ENCODE measurements around the gene SLC9A7. TPM values are rescaled to one million over a fixed set of nuclear protein-coding genes. Genes with fewer than 3 reads are reported as not detected.

Gene SLC9A7
- total RNA-seq, 1 experiment from 2014 or later, result 74.3 TPM

- H4K20me1 ChIP-seq (ENCODE audit: low read length), result peaks cover 3% of the 10 kb centered on the region; the same call in 1 of the 2 replicates
- no peaks in the 10 kb centered on the region for H3F3A ChIP-seq (ENCODE audit: low read length, unreplicated experiment)
- H3K4me1 ChIP-seq (ENCODE audit: insufficient read depth, low read length), result peaks cover 10% of the 10 kb centered on the region
- POLR2A ChIA-PET (ENCODE audit: unreplicated experiment), result no interaction called here
- no peaks in the 10 kb centered on the region for H3K9me2 ChIP-seq (replicated peaks; ENCODE audit: low read length)
- peaks cover 11% of the 10 kb centered on the region for H3K36me3 ChIP-seq (ENCODE audit: low read depth, low read length)
- no peak overlapping the region for H3K4me3 ChIP-seq (ENCODE audit: low read length)
- H3K27me3 ChIP-seq (ENCODE audit: low read length), result no peaks in the 10 kb centered on the region
- no peak overlapping the region for H3K4me2 ChIP-seq (ENCODE audit: low read length)
- no peaks in the 10 kb centered on the region for H3K79me2 ChIP-seq (ENCODE audit: low read length)
- no peaks in the 10 kb centered on the region for H3K9me3 ChIP-seq (ENCODE audit: low read length)
- no peak for ATAC-seq
- intact Hi-C loops (cut with micrococcal nuclease), result no loop called here
- BruUV-seq (replicated peaks), result no TSS peak
- H2AFZ ChIP-seq (ENCODE audit: low read length), result no peak overlapping the region
- CTCF ChIA-PET, result no interaction called here
- no peak for DNase-seq
- no peak overlapping the region for H3K9ac ChIP-seq (ENCODE audit: low read length)
- H3K27ac ChIP-seq (ENCODE audit: low read length), result no peak overlapping the region
- TF ChIP-seq CTCF (conservative IDR thresholded peaks at IDR 0.05; ENCODE audit: low read depth, low read length) (no peak), EZH2phosphoT487 (IDR thresholded peaks at IDR 0.05; ENCODE audit: borderline replicate concordance, low read length) (no peak), EZH2 (IDR thresholded peaks at IDR 0.05; ENCODE audit: low read length, unreplicated experiment) (no peak)
Observed at GRCh38 chrX:46628460-46629371, 130.2 kb downstream of the SLC9A7 start.

- POLR2A ChIA-PET (ENCODE audit: unreplicated experiment), result no interaction called here
- Histone ChIP-seq H3K36me3 (ENCODE audit: low read depth, low read length) (peaks cover 10% of the 10 kb centered on the region), H3K9ac (ENCODE audit: low read length) (no peak overlapping the region), H3K4me1 (ENCODE audit: insufficient read depth, low read length) (peaks cover 10% of the 10 kb centered on the region), H4K20me1 (ENCODE audit: low read length) (peaks cover 3% of the 10 kb centered on the region; the same call in 1 of the 2 replicates), H2AFZ (ENCODE audit: low read length) (no peak overlapping the region), H3K4me2 (ENCODE audit: low read length) (no peak overlapping the region), H3K79me2 (ENCODE audit: low read length) (no peaks in the 10 kb centered on the region), H3F3A (ENCODE audit: low read length, unreplicated experiment) (no peaks in the 10 kb centered on the region), H3K27ac (ENCODE audit: low read length) (no peak overlapping the region), H3K9me2 (replicated peaks; ENCODE audit: low read length) (no peaks in the 10 kb centered on the region), H3K4me3 (ENCODE audit: low read length) (no peak overlapping the region), H3K9me3 (ENCODE audit: low read length) (no peaks in the 10 kb centered on the region), H3K27me3 (ENCODE audit: low read length) (no peaks in the 10 kb centered on the region)
- ATAC-seq (no peak), DNase-seq (no peak)
- CTCF ChIA-PET, result no interaction called here
- no peak for TF ChIP-seq CTCF (conservative IDR thresholded peaks at IDR 0.05; ENCODE audit: low read depth, low read length)
- TF ChIP-seq EZH2 (IDR thresholded peaks at IDR 0.05; ENCODE audit: low read length, unreplicated experiment), result no peak
- no TSS peak for BruUV-seq (replicated peaks)
- intact Hi-C loops (cut with micrococcal nuclease), result no loop called here
Observed at GRCh38 chrX:46627711-46628419, 131.1 kb downstream of the SLC9A7 start.

GRCh38 chrX:46627062-46627461 lies 131.9 kb downstream of the SLC9A7 start:
- H3K79me2 ChIP-seq (ENCODE audit: low read length), result no peaks in the 10 kb centered on the region
- ChIA-PET POLR2A (ENCODE audit: unreplicated experiment) (no interaction called here), CTCF (no interaction called here)
- H3K4me3 ChIP-seq (ENCODE audit: low read length), result no peak overlapping the region
- H3K27ac ChIP-seq (ENCODE audit: low read length), result no peak overlapping the region
- H3K9me3 ChIP-seq (ENCODE audit: low read length), result no peaks in the 10 kb centered on the region
- H2AFZ ChIP-seq (ENCODE audit: low read length), result no peak overlapping the region
- ATAC-seq, result no peak
- no peaks in the 10 kb centered on the region for H3K27me3 ChIP-seq (ENCODE audit: low read length)
- peaks cover 10% of the 10 kb centered on the region for H3K4me1 ChIP-seq (ENCODE audit: insufficient read depth, low read length)
- peaks cover 8% of the 10 kb centered on the region for H3K36me3 ChIP-seq (ENCODE audit: low read depth, low read length)
- H3K9me2 ChIP-seq (replicated peaks; ENCODE audit: low read length), result no peaks in the 10 kb centered on the region
- no peak for TF ChIP-seq EZH2phosphoT487 (IDR thresholded peaks at IDR 0.05; ENCODE audit: borderline replicate concordance, low read length)
- no peak for TF ChIP-seq CTCF (conservative IDR thresholded peaks at IDR 0.05; ENCODE audit: low read depth, low read length)
- no peak for TF ChIP-seq EZH2 (IDR thresholded peaks at IDR 0.05; ENCODE audit: low read length, unreplicated experiment)
- intact Hi-C loops (cut with micrococcal nuclease), result no loop called here
- no peaks in the 10 kb centered on the region for H3F3A ChIP-seq (ENCODE audit: low read length, unreplicated experiment)
- H4K20me1 ChIP-seq (ENCODE audit: low read length), result peaks cover 3% of the 10 kb centered on the region; the same call in 1 of the 2 replicates
- H3K4me2 ChIP-seq (ENCODE audit: low read length), result no peak overlapping the region
- DNase-seq, result no peak
- no peak overlapping the region for H3K9ac ChIP-seq (ENCODE audit: low read length)
- BruUV-seq (replicated peaks), result no TSS peak

All from PC-3 (cell line).